Measurements from ENCODE around the gene ZRANB2.

The ZRANB2 gene

GRCh38 chr1:71018791-71019190 lies 62.0 kb downstream of the ZRANB2 start:
- no peak for DNase-seq (ENCODE audit: low read depth)
- no peak overlapping the region for H3K4me3 ChIP-seq (ENCODE audit: low read depth, low read length)
- TF ChIP-seq CTCF (conservative IDR thresholded peaks at IDR 0.05; ENCODE audit: low read depth, low read length), result no peak

- TF ChIP-seq CTCF (conservative IDR thresholded peaks at IDR 0.05; ENCODE audit: low read depth, low read length), result no peak
- no peak overlapping the region for H3K4me3 ChIP-seq (ENCODE audit: low read depth, low read length)
- DNase-seq (ENCODE audit: low read depth), result no peak
Observed at GRCh38 chr1:71015745-71016144, 65.1 kb downstream of the ZRANB2 start.

- no peak overlapping the region for H3K4me3 ChIP-seq (ENCODE audit: low read depth, low read length)
- peak; percentile 13 for DNase-seq (ENCODE audit: low read depth)
- TF ChIP-seq CTCF (conservative IDR thresholded peaks at IDR 0.05; ENCODE audit: low read depth, low read length), result no peak
Observed at GRCh38 chr1:71014178-71014579, 66.7 kb downstream of the ZRANB2 start.
